GM12878 (cell line): ENCODE measurements around the gene PSMB3. TPM values are rescaled to one million over a fixed set of nuclear protein-coding genes. Genes with fewer than 3 reads are reported as not detected.
A peak's percentile ranks its signal among the peaks of the same experiment; 100 is the strongest.

Experiments
- EGR1 ChIP-seq, 2 experiments: IDR thresholded peaks; 1 replicate in 1 of 2; 2 replicates in 1 of 2; pipeline ENCODE4 v1.6.1; 2011 to 2012; ENCODE audit warnings: low read depth in 2 of 2, low read length in 2 of 2, borderline replicate concordance in 1 of 2, mild to moderate bottlenecking in 1 of 2, moderate library complexity in 1 of 2
- RB1 ChIP-seq: fragments of 450-650 bp; formaldehyde crosslinking; IDR thresholded peaks from 2 replicates; pipeline ENCODE4 v1.6.1; 2017; ENCODE audit warnings: mild to moderate bottlenecking, borderline replicate concordance
- RCOR1 ChIP-seq: conservative IDR thresholded peaks from 2 replicates; pipeline ENCODE4 v1.6.1; 2012; ENCODE audit warnings: low read depth, low read length, improper control_type of control experiment
- RUNX3 ChIP-seq: IDR thresholded peaks from 2 replicates; pipeline ENCODE4 v1.6.1; 2012; ENCODE audit warnings: low read length, inconsistent platforms
- polyA plus RNA-seq, 11 experiments: library from polyadenylated mRNA; depleted of rRNA in 4 of 11; unstranded in 6 of 11; stranded (reverse) in 5 of 11; fragments of >200 nt; fragmentation: Nextera tagmentation in 4 of 11; fragmentation: Illumina TruSeq in 1 of 11; extraction: Ambion mirVana in 4 of 11; extraction: Trizol in 1 of 11; gene quantifications; 1 replicate in 1 of 11; 2 replicates in 10 of 11; pipeline versions ENCODE4 v1.2.1 to v1.2.3, GENCODE V29; 2011 to 2016; ENCODE audit warnings: inconsistent platforms in 2 of 11, missing spikeins in 2 of 11, low read depth in 1 of 11
- total RNA-seq, 4 experiments: library from RNA; depleted of rRNA in 3 of 4; stranded (reverse); fragments of >200 nt in 3 of 4; fragmentation: Illumina TruSeq in 1 of 4; extraction: Trizol in 1 of 4; gene quantifications; 2 replicates each; pipeline versions ENCODE4 v1.2.1 to v1.2.3, GENCODE V29; 2013 to 2021
- TF ChIP-seq, protein P1 (sequence below), 3 experiments: IDR thresholded peaks in 2 of 3; conservative IDR thresholded peaks in 1 of 3; 2 replicates each; pipeline ENCODE4 v1.5.1; 2011; ENCODE audit warnings: low read depth in 3 of 3, low read length in 3 of 3, mild to moderate bottlenecking in 3 of 3, control low read depth in 2 of 3, moderate library complexity in 2 of 3, inconsistent platforms in 1 of 3, mixed read lengths in 1 of 3; ENCODE audit not compliant: control insufficient read depth in 2 of 3, insufficient read depth in 1 of 3; ENCODE audit errors: extremely low read depth in 1 of 3
- TF ChIP-seq, protein P2 (sequence below): fragments of 450-650 bp; conservative IDR thresholded peaks from 2 replicates; pipeline ENCODE4 v1.6.1; 2017; ENCODE audit warnings: mild to moderate bottlenecking, moderate library complexity

PSMB3 gene
- total and polyA plus RNA-seq, 10 of the 15 experiments (the other 5 are each of a cell fraction or from before 2014, with no cell fraction given) = 300 to 2,130 (median 490) TPM

DNA sequence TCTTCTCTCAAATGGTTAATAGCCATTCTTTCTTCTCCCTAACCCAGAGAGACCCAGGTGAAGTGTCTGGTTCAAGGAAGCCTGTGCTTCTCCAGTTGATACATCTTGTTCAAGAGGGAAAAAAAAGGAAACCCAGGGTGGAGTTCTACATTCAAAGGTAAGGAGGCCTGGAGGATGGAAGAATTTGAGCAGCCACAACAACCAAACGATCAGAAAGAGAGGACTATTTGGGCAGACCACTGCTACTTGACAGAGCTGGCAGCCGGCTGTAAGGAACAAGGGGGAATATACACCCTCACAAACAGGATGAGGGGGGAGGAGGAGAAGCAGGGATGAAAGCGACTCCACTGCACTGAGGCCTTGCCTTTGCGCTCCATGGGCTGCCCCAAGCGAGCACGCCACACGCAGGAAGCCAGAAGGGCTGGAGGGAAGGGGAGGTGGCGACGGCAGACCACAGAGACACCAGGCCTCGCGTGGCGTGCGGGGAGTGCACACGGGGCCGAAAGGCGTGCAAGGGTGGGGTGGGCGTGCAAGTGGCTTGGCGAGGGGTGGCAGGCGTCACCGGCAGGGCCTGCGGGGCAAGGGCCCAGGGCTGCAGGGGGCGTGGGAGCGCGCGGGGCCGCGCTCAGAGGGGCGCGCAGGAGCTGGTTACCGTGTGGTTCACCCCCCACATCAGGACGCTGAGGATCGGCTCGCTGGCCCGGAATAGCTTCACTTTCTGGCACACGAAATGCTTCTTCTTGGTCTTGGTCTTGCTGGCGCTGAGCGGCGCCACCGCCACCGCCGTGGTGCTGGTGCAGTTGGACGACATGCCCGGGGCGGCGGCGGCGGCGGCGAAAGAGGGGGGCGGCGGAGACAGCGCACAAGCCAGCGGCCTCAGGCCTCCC is 46.3 kb downstream of the PSMB3 start (continued):
- TF ChIP-seq, protein P1, sequence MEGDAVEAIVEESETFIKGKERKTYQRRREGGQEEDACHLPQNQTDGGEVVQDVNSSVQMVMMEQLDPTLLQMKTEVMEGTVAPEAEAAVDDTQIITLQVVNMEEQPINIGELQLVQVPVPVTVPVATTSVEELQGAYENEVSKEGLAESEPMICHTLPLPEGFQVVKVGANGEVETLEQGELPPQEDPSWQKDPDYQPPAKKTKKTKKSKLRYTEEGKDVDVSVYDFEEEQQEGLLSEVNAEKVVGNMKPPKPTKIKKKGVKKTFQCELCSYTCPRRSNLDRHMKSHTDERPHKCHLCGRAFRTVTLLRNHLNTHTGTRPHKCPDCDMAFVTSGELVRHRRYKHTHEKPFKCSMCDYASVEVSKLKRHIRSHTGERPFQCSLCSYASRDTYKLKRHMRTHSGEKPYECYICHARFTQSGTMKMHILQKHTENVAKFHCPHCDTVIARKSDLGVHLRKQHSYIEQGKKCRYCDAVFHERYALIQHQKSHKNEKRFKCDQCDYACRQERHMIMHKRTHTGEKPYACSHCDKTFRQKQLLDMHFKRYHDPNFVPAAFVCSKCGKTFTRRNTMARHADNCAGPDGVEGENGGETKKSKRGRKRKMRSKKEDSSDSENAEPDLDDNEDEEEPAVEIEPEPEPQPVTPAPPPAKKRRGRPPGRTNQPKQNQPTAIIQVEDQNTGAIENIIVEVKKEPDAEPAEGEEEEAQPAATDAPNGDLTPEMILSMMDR (IDR thresholded peaks at IDR 0.05 in 2 of 3, conservative IDR thresholded peaks at IDR 0.05 in 1 of 3; ENCODE audit: control insufficient read depth in 2 of 3, extremely low read depth in 1 of 3, insufficient read depth in 1 of 3, low read depth in 3 of 3, low read length in 3 of 3) = 0 out of 6 replicates have a peak, but pooled peaks of 1 of the 3 experiments have one; percentile 0
- TF ChIP-seq RCOR1 (no peak), RUNX3 (peak; percentile 34; the same call in 1 of the 2 replicates), EGR1 (IDR thresholded peaks at IDR 0.05; ENCODE audit: borderline replicate concordance in 1 of 2, low read depth in 2 of 2, low read length in 2 of 2) (peak in 1 of 2 experiments; percentile 5; a peak in 2 of 3 replicates), RB1 (no peak)
- TF ChIP-seq, protein P2, sequence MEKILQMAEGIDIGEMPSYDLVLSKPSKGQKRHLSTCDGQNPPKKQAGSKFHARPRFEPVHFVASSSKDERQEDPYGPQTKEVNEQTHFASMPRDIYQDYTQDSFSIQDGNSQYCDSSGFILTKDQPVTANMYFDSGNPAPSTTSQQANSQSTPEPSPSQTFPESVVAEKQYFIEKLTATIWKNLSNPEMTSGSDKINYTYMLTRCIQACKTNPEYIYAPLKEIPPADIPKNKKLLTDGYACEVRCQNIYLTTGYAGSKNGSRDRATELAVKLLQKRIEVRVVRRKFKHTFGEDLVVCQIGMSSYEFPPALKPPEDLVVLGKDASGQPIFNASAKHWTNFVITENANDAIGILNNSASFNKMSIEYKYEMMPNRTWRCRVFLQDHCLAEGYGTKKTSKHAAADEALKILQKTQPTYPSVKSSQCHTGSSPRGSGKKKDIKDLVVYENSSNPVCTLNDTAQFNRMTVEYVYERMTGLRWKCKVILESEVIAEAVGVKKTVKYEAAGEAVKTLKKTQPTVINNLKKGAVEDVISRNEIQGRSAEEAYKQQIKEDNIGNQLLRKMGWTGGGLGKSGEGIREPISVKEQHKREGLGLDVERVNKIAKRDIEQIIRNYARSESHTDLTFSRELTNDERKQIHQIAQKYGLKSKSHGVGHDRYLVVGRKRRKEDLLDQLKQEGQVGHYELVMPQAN = peak; percentile 49
